ENCODE results near the gene RAB23.

DNA sequence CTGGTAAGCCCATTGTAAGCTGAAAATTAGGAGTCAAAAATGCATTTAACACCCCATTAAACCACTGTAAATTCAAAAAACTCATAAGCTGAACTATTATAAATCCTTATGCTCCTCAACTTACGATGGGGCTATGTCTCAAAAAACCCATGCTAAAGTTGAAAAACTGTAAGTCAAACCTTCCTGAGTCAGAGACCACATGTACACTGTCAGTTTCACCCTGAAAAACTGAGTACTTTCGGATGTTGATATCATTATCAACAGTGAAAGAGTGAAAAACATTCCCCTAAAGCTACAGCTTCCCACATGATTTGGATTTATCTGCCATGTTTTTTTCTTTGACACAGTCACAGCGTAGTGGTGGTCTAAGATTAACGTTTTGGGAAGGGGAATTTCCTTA, 14.2 kb downstream of the RAB23 start:
- TF ChIP-seq, protein P1, sequence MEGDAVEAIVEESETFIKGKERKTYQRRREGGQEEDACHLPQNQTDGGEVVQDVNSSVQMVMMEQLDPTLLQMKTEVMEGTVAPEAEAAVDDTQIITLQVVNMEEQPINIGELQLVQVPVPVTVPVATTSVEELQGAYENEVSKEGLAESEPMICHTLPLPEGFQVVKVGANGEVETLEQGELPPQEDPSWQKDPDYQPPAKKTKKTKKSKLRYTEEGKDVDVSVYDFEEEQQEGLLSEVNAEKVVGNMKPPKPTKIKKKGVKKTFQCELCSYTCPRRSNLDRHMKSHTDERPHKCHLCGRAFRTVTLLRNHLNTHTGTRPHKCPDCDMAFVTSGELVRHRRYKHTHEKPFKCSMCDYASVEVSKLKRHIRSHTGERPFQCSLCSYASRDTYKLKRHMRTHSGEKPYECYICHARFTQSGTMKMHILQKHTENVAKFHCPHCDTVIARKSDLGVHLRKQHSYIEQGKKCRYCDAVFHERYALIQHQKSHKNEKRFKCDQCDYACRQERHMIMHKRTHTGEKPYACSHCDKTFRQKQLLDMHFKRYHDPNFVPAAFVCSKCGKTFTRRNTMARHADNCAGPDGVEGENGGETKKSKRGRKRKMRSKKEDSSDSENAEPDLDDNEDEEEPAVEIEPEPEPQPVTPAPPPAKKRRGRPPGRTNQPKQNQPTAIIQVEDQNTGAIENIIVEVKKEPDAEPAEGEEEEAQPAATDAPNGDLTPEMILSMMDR (IDR thresholded peaks at IDR 0.05) = no peak
- no peak for TF ChIP-seq EZH2 (IDR thresholded peaks at IDR 0.05; ENCODE audit: borderline replicate concordance, insufficient read depth, low read depth, low read length, poor library complexity, severe bottlenecking)
